Activated T-cell treated with anti-CD3 and anti-CD28 coated beads, Interleukin-2, amount 50 U/mL, for 48 hours (primary cell): ENCODE measurements around the gene TRAPPC6A.

Experiments used
- DNase-seq, 2 experiments: peaks; one replicate each; pipeline ENCODE4 v3.0.0-alpha.2; 2020

TRAPPC6A gene

GRCh38 chr19:45125975-45126493 lies 52.0 kb downstream of the TRAPPC6A start:
- DNase-seq = peak; percentile 86 to 87

DNA sequence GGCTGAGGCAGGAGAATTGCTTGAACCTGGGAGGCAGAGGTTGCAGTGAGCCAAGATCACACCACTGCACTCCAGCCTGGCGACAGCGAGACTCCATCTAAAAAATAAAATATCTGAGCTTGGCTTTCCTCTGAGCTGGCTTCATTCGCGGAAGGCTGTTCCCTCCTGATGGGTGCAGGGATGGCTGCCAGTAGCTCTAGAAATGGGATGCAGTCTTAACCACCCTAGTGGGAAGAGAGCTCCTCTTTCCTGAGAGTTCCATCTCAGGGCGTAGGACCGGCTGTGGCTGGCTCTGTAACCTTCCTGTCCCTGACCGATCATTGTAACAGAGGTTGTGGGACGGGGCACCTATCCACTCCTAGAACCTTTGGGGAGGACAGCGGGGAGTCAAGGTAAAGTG lies 52.7 kb downstream of the TRAPPC6A start:
- DNase-seq = no peak

DNA sequence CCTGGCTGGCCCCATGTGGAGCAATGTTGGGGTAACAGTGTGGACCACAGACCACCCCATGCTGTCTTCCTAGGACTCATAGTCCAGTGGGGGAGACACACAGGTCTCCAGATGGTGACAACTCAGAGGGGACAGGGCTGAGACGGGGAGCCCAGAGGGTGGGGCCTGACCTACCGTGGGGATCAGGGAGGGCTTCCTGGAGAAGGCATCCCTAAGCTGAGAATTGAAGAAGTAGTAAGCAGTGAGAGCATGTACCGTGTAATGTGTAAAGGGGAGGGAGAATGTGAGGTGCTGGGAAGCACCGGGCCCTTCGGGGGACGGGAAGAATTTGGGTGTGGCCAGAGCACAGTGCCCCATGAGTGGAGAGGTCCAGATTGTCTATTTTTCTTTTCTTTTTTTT lies 54.0 kb downstream of the TRAPPC6A start:
- no peak for DNase-seq

DNA sequence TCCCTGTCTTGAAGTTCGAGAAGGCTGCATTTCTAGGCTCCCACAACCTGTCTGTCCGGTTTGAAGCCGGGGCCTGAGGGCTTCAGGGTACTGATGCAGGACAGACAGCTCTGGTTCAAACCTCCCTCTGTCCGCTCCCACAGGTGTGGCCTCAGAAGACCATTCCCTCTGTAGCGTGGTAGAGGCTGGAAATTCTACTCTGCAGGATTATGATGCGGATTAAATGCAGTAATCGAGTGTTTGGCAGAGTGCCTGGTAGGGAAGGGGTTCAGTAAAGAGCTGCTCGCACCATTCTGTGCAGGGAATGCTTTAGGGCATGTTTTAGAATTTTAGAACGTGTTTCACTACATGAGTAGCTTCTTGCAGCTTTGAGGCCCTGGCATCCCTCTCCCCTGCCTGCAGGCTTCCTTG lies 54.6 kb downstream of the TRAPPC6A start:
- no peak for DNase-seq

- no peak for DNase-seq
Observed at GRCh38 chr19:45122832-45123231, 55.2 kb downstream of the TRAPPC6A start.

- DNase-seq = no peak
Observed at GRCh38 chr19:45121827-45122345, 56.2 kb downstream of the TRAPPC6A start.

DNA sequence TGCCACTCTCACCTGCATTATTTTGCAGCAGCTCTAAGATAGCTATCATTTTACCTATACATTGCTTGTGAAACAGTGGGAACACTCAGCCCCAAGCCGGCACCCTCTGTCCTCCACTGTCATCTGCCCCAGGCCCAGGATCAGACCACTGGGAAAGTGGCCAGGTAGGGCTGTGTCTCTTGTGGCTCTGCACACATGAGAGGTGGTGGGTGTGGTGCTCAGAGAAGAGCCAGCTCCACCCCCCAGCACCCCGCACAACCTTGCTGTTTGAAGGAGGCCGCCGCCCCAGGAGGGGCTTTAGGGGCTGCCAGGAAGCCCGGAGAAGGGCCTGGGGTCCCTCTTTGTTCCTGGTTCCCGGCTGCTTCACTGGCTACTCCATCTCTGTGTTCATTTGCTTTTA lies 58.5 kb downstream of the TRAPPC6A start:
- no peak for DNase-seq

- peak in 1 of 2 experiments; percentile 22 for DNase-seq
Observed at GRCh38 chr19:45118591-45119355, 59.3 kb downstream of the TRAPPC6A start.

GRCh38 chr19:45118106-45118505 lies 59.9 kb downstream of the TRAPPC6A start:
- DNase-seq = peak in 1 of 2 experiments; percentile 33

DNA sequence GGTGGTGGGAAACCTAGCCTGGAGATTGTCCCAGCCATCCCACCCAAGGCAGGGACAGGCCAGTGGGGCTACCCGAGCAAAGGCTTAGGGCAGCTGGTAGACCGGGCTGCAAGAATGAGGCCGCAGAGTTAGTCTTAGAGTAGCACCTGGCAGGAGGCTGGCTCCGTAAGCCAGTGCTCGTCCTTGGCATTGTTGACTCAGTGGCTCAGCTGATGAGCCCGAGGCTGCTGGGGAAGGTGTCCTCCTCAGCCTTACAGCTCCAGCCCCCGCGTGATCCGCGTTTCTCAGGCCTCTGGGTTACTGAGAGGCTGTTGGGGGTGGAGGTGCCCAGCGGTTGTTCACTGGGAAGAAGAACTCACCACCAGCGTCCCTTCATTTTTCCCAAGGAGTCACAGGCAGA lies 60.4 kb downstream of the TRAPPC6A start:
- no peak for DNase-seq

DNA sequence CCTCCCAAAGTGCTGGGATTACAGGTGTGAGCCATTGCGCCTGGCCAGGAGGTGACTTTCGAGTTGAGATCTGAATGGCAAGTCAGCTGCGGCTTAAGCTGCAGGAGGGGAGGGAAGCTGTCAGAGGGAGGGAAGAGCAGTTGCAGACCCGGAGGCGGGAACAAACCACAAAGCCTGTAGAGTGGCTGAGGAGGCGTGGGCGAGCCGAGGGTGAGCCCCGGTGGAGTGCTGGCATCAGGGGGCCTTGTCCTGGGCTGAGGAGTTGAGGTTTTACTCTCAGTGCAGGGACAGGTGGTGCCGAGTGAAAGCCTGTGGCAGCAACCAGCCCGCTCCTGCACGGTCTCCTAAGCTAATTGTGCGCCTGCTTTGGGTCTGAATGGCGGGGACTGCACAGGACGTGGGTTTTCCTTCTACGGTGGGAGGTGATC lies 60.9 kb downstream of the TRAPPC6A start:
- DNase-seq = peak; percentile 82 to 86

DNA sequence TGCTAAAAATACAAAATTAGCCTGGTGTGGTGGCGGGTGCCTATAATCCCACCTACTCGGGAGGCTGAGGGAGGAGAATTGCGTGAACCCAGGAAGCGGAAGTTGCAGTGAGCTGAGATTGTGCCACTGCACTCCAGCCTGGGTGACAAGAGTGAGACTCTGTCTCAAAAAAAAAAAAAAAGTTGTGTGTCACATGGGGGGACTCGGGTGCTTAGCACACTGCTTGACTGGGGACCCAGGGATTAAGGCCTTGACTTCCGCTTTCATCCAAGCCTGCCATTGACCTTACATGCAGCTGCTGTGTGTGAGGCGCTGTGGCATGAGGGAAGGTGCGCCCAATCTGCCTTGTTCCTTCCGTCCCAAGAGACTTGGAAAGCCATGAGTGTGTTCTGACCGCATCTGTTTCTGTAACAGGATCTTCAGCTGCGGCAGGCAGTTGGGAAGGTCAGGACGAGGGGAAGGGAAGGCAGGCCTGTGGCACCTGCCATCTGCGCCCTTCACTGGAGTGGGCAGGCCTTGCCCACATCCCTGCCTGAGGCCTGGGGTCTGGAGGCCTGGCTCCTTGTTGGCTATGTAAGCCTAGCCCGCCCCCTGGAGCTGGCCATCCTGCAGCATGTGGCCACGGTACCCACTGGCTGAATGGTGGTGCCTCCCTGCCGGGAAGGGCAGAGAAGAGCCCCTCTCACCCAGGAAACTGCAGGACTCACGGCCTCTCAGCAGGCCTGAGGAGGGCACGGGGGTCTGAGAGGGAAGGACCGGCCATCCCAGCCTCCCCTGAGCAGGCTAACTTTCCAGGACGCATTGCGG lies 62.0 kb downstream of the TRAPPC6A start:
- DNase-seq = no peak

- DNase-seq = no peak
Observed at GRCh38 chr19:45114116-45114515, 63.9 kb downstream of the TRAPPC6A start.

GRCh38 chr19:45113628-45114027 lies 64.4 kb downstream of the TRAPPC6A start:
- DNase-seq = no peak
